ENCODE measurements around the gene ISM2. TPM values are rescaled to one million over a fixed set of nuclear protein-coding genes. Genes with fewer than 3 reads are reported as not detected.

Gene ISM2
- total RNA-seq, 2 donors from 2014 or later: 1.3 to 1.6 TPM

GRCh38 chr14:77459072-77459723 is 39.4 kb downstream of the ISM2 start:
- DNase-seq: peak; percentile 88
- Mint-ChIP-seq H3K27ac (peak overlapping the region; percentile 99), H3K36me3 (ENCODE audit: low read depth) (peaks cover 40% of the 10 kb centered on the region), H3K27me3 (ENCODE audit: insufficient read depth) (no peaks in the 10 kb centered on the region), H3K9me3 (no peaks in the 10 kb centered on the region), H3K4me3 (peak overlapping the region; percentile 94), H3K4me1 (peaks cover 23% of the 10 kb centered on the region)
- H3K36me3 ChIP-seq (ENCODE audit: control insufficient read depth, insufficient read depth, low read length): peaks cover 40% of the 10 kb centered on the region
- 55 to 64% methylated on average over 10 to 13 of the region's 13 CpGs for WGBS, 2 experiments (ENCODE audit: insufficient coverage in 1 of 2, insufficient read length in 1 of 2)
- no peaks in the 10 kb centered on the region for H3K9me3 ChIP-seq (ENCODE audit: control insufficient read depth, low read length)
- peak; percentile 84 for TF ChIP-seq CTCF (conservative IDR thresholded peaks at IDR 0.05)
- H3K9ac ChIP-seq (ENCODE audit: extremely low read depth, low read length, poor library complexity, severe bottlenecking): peak overlapping the region; percentile 67
- peak overlapping the region; percentile 97 for H3K4me3 ChIP-seq (ENCODE audit: low read length)
- H3K4me1 ChIP-seq (ENCODE audit: control insufficient read depth, insufficient read depth, low read length): peaks cover 9% of the 10 kb centered on the region
- H3K27me3 ChIP-seq (ENCODE audit: control insufficient read depth, insufficient read depth, low read length, poor library complexity, severe bottlenecking): no peaks in the 10 kb centered on the region
- no peak overlapping the region for H3K27ac ChIP-seq (ENCODE audit: low read depth, low read length)

- no peak for TF ChIP-seq CTCF (conservative IDR thresholded peaks at IDR 0.05)
- Mint-ChIP-seq H3K4me3 (peak overlapping the region; percentile 94), H3K9me3 (no peaks in the 10 kb centered on the region), H3K4me1 (peaks cover 23% of the 10 kb centered on the region), H3K27ac (peak overlapping the region; percentile 99), H3K36me3 (ENCODE audit: low read depth) (peaks cover 34% of the 10 kb centered on the region), H3K27me3 (ENCODE audit: insufficient read depth) (no peaks in the 10 kb centered on the region)
- Histone ChIP-seq H3K27me3 (ENCODE audit: control insufficient read depth, insufficient read depth, low read length, poor library complexity, severe bottlenecking) (no peaks in the 10 kb centered on the region), H3K9me3 (ENCODE audit: control insufficient read depth, low read length) (no peaks in the 10 kb centered on the region), H3K4me3 (ENCODE audit: low read length) (peak overlapping the region; percentile 97), H3K4me1 (ENCODE audit: control insufficient read depth, insufficient read depth, low read length) (peaks cover 9% of the 10 kb centered on the region), H3K36me3 (ENCODE audit: control insufficient read depth, insufficient read depth, low read length) (peaks cover 34% of the 10 kb centered on the region), H3K9ac (ENCODE audit: extremely low read depth, low read length, poor library complexity, severe bottlenecking) (peak overlapping the region; percentile 67), H3K27ac (ENCODE audit: low read depth, low read length) (peak overlapping the region; percentile 84)
- DNase-seq: peak; percentile 81
- 1% methylated on average over 15 to 29 of the region's 29 CpGs for WGBS, 2 experiments (ENCODE audit: insufficient coverage in 1 of 2, insufficient read length in 1 of 2)
Measured at GRCh38 chr14:77458249-77458950, 40.2 kb downstream of the ISM2 start.

- Histone ChIP-seq H3K4me3 (ENCODE audit: low read length) (peak within 1 kb of the TSS; percentile 97), H3K9ac (ENCODE audit: extremely low read depth, low read length, poor library complexity, severe bottlenecking) (peak within 1 kb of the TSS; percentile 67), H3K27ac (ENCODE audit: low read depth, low read length) (peak within 1 kb of the TSS; percentile 84), H3K9me3 (ENCODE audit: control insufficient read depth, low read length) (no peaks in the 10 kb centered on the region), H3K4me1 (ENCODE audit: control insufficient read depth, insufficient read depth, low read length) (peaks cover 9% of the 10 kb centered on the region), H3K36me3 (ENCODE audit: control insufficient read depth, insufficient read depth, low read length) (peaks cover 32% of the 10 kb centered on the region), H3K27me3 (ENCODE audit: control insufficient read depth, insufficient read depth, low read length, poor library complexity, severe bottlenecking) (no peaks in the 10 kb centered on the region)
- no peaks in the 10 kb centered on the region for H3K27me3 Mint-ChIP-seq (ENCODE audit: insufficient read depth)
- peak within 1 kb of the TSS; percentile 99 for H3K27ac Mint-ChIP-seq
- no peak for TF ChIP-seq CTCF (conservative IDR thresholded peaks at IDR 0.05)
- H3K4me3 Mint-ChIP-seq: peak within 1 kb of the TSS; percentile 94
- DNase-seq: peak; percentile 98
- peaks cover 36% of the 10 kb centered on the region for H3K36me3 Mint-ChIP-seq (ENCODE audit: low read depth)
- peaks cover 23% of the 10 kb centered on the region for H3K4me1 Mint-ChIP-seq
- H3K9me3 Mint-ChIP-seq: no peaks in the 10 kb centered on the region
- WGBS, 2 experiments (ENCODE audit: insufficient coverage in 1 of 2, insufficient read length in 1 of 2): 0% methylated on average over 27 to 50 of the region's 50 CpGs
Measured at GRCh38 chr14:77457522-77458248, 40.9 kb downstream of the ISM2 start, which contains the start of the genes AHSA1 and VIPAS39. Gene AHSA1 (plus strand): TSS chr14:77458093. CDS start chr14:77458190, 97 bp downstream. Gene VIPAS39 (minus strand): TSS chr14:77457601. CDS start chr14:77454102, 3,499 bp downstream.
